ENCODE measurements around the gene OSGIN1. TPM values are rescaled to one million over a fixed set of nuclear protein-coding genes. Genes with fewer than 3 reads are reported as not detected.

Gene OSGIN1
- total RNA-seq, 1 donor from 2014 or later = 1.1 TPM

DNA sequence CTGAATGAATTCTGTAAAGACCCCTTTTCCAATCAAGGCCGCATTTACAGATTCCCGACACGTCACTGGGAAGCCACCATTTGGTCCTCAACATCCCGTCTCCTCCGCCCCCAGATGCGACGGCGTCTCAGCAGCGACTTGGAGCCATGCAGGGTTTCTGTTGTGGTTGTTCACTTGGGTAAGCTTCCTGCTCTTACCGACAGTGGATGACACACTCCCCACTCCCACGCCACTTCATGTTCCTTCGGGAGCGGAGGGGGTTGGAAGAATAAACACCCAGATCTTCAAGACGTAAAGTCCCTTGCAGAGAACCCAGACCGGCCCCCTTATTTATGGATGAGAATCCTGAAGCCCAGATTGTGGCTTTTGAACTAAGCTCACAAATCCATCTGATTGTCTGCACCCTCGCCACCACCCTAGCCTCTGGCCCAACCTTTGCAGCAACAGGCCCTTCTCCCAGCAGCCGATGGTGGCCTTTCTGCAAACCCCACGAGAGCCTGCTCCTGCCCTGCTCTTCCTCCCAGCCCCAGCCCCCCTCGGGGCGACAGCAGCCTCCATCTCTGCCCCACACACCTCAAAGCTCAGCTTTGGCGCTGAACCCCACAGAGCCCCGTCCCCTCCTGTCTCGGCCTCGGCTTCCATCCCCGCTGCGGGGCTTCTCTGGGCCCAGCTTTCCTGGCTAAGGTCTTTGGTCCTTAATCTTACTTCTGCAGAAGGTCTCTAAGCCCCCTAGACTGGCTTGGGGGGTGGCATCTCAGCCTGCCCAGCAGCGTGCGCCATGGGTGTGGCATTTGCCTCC lies 19.0 kb upstream of the OSGIN1 start:
- H3K4me3 ChIP-seq (ENCODE audit: low read depth, low read length) = no peak overlapping the region
- no peak for FAIRE-seq
- H3K36me3 ChIP-seq (ENCODE audit: control insufficient read depth, insufficient read depth, low read length) = no peaks in the 10 kb centered on the region
- TF ChIP-seq, protein P1, sequence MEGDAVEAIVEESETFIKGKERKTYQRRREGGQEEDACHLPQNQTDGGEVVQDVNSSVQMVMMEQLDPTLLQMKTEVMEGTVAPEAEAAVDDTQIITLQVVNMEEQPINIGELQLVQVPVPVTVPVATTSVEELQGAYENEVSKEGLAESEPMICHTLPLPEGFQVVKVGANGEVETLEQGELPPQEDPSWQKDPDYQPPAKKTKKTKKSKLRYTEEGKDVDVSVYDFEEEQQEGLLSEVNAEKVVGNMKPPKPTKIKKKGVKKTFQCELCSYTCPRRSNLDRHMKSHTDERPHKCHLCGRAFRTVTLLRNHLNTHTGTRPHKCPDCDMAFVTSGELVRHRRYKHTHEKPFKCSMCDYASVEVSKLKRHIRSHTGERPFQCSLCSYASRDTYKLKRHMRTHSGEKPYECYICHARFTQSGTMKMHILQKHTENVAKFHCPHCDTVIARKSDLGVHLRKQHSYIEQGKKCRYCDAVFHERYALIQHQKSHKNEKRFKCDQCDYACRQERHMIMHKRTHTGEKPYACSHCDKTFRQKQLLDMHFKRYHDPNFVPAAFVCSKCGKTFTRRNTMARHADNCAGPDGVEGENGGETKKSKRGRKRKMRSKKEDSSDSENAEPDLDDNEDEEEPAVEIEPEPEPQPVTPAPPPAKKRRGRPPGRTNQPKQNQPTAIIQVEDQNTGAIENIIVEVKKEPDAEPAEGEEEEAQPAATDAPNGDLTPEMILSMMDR (IDR thresholded peaks at IDR 0.05; ENCODE audit: insufficient read depth, low read length, severe bottlenecking) = no peak
- DNase-seq (ENCODE audit: low read depth) = no peak
- H3K27me3 ChIP-seq (ENCODE audit: control insufficient read depth, insufficient read depth, low read length) = peaks cover 4% of the 10 kb centered on the region

DNA sequence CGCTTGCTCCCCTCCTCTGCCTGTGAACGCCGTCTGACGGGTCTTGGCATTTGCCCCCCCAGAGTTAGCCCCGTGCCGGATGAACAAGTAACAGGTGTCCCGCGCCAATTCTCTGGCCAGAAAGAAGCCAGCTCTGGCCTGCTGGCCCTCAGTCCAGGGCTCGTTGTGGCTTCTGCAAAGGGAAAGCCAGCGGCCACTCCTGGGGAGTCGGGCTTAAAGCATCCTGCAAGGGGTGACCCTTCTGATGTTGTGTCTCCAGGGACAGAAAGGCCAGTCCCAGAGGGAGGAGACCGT lies 18.4 kb upstream of the OSGIN1 start:
- H3K27me3 ChIP-seq (ENCODE audit: control insufficient read depth, insufficient read depth, low read length) = peaks cover 4% of the 10 kb centered on the region
- no peak overlapping the region for H3K4me3 ChIP-seq (ENCODE audit: low read depth, low read length)
- FAIRE-seq (no peak), DNase-seq (ENCODE audit: low read depth) (no peak)
- no peaks in the 10 kb centered on the region for H3K36me3 ChIP-seq (ENCODE audit: control insufficient read depth, insufficient read depth, low read length)
- TF ChIP-seq, protein P1 (IDR thresholded peaks at IDR 0.05; ENCODE audit: insufficient read depth, low read length, severe bottlenecking) = no peak

DNA sequence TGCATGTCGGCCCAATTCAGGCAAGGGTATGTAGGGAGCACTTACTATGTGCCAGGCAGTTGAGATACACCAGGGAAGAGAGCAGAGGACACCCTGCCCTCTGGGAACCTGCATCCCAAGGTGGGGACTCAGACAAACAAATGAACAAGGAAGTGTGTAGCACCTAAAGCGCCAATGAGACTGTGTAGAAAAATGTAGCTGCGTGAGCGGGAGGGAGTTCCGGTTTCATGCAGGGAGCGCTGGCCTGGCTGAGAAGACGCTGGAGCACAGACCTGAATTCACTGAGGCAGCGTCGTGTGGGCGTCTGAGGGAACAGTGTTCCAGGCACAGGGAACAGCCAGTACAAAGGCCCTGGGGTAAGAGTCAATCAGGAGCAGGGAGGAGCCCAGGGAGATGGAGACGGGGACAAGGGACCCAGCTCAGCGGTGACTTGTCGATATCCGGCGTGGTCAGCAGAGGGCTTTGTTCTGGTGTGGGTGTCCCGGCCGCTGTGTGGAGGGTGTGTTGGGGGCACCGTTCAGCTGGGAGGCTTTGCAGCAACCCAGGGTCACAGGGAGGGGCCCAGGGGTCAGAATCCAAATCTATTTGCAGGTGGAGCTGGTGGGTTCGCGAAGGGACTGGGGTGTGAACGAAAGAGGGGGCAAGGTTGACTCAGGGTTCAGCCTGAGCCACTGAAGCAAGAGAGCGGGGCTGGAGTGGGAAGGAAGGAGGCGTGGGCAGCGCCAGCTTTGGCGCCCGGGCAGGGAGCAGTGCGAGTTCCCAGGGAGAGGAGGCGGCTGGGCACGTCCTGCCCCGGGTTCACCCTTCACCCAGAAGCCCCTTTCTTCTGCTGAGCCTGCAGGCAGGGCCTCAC lies 17.8 kb upstream of the OSGIN1 start:
- DNase-seq (ENCODE audit: low read depth) (no peak), FAIRE-seq (no peak)
- Histone ChIP-seq H3K36me3 (ENCODE audit: control insufficient read depth, insufficient read depth, low read length) (no peaks in the 10 kb centered on the region), H3K27me3 (ENCODE audit: control insufficient read depth, insufficient read depth, low read length) (peaks cover 4% of the 10 kb centered on the region), H3K4me3 (ENCODE audit: low read depth, low read length) (no peak overlapping the region)
- TF ChIP-seq, protein P1 (IDR thresholded peaks at IDR 0.05; ENCODE audit: insufficient read depth, low read length, severe bottlenecking) = no peak

DNA sequence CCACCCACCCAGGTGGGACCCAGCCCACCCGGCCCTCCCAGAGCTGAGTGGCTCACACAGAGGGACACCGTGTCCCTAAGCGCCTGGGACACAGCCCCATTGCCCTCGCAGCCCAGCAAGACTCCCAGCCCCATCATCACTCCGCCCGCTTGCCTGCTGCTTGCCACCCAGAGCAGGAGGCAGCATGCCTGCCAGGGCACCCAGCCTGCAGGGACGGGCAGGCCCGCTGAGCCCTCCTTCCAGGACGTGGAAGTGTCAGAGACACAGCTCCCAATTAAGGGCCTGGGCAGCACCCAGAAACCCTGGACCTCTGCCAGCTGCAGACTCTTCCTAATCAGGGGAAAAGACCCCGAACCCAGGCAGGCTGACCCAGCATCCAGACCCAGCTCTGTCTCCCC lies 17.2 kb upstream of the OSGIN1 start:
- TF ChIP-seq, protein P1 (IDR thresholded peaks at IDR 0.05; ENCODE audit: insufficient read depth, low read length, severe bottlenecking) = no peak
- Histone ChIP-seq H3K27me3 (ENCODE audit: control insufficient read depth, insufficient read depth, low read length) (peaks cover 4% of the 10 kb centered on the region), H3K36me3 (ENCODE audit: control insufficient read depth, insufficient read depth, low read length) (no peaks in the 10 kb centered on the region), H3K4me3 (ENCODE audit: low read depth, low read length) (no peak overlapping the region)
- FAIRE-seq = no peak
- DNase-seq (ENCODE audit: low read depth) = no peak

DNA sequence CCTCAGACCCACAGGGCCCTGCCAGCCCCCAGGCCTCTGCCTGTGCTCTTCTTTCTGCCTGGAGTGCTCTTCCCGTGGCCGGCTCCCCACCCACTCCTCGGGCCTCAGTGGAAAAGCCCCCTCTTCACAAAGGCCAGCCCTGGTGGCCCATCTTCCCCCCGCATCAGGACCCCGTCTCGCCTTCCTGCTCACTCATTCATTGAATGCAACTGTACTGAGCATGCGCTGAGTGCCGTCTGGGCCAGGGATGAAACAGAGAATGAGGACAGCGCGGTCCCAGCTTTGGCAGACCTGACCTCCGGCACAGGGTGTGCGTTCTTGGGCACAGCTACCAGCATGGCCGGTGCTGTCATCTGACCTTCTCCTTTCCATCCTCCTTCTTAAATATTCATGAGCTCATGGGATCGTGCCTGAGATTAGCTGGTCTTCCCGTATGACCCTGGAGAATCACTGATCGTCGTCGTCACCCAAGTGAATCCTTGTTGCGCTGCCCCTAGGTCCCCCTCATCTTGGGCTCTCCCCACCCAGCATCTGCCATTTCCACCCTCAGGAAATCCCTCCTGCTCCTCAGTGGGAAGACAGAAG lies 16.4 kb upstream of the OSGIN1 start:
- Histone ChIP-seq H3K27me3 (ENCODE audit: control insufficient read depth, insufficient read depth, low read length) (peaks cover 4% of the 10 kb centered on the region), H3K36me3 (ENCODE audit: control insufficient read depth, insufficient read depth, low read length) (no peaks in the 10 kb centered on the region), H3K4me3 (ENCODE audit: low read depth, low read length) (no peak overlapping the region)
- no peak for FAIRE-seq
- no peak for DNase-seq (ENCODE audit: low read depth)
- TF ChIP-seq, protein P1 (IDR thresholded peaks at IDR 0.05; ENCODE audit: insufficient read depth, low read length, severe bottlenecking) = no peak

Measured in bronchial epithelial cell (primary cell).